ENCODE measurements around the gene STK32C. TPM values are rescaled to one million over a fixed set of nuclear protein-coding genes. Genes with fewer than 3 reads are reported as not detected.

STK32C gene
- total RNA-seq, 1 experiment from 2014 or later: 13.5 TPM

GRCh38 chr10:132213917-132214316, 93.8 kb downstream of the STK32C start:
- no peak overlapping the region for H3K4me3 Mint-ChIP-seq (ENCODE audit: low read depth, unreplicated experiment)
- no TSS peak for BruUV-seq (replicated peaks)
- H3K4me1 Mint-ChIP-seq (ENCODE audit: low read depth, unreplicated experiment): no peaks in the 10 kb centered on the region
- H3K36me3 Mint-ChIP-seq (ENCODE audit: insufficient read depth, unreplicated experiment): no peaks in the 10 kb centered on the region
- no peak overlapping the region for H3K27ac Mint-ChIP-seq (ENCODE audit: unreplicated experiment)
- DNase-seq: no peak
- TF ChIP-seq CTCF (IDR thresholded peaks at IDR 0.05; ENCODE audit: unreplicated experiment): no peak
- CTCF ChIA-PET: no interaction called here
- intact Hi-C loops (cut with micrococcal nuclease; ENCODE audit: unreplicated experiment): no loop called here
- no peaks in the 10 kb centered on the region for H3K27me3 Mint-ChIP-seq (ENCODE audit: unreplicated experiment)
- H3K9me3 Mint-ChIP-seq (ENCODE audit: low read depth, unreplicated experiment): peaks cover 8% of the 10 kb centered on the region

DNA sequence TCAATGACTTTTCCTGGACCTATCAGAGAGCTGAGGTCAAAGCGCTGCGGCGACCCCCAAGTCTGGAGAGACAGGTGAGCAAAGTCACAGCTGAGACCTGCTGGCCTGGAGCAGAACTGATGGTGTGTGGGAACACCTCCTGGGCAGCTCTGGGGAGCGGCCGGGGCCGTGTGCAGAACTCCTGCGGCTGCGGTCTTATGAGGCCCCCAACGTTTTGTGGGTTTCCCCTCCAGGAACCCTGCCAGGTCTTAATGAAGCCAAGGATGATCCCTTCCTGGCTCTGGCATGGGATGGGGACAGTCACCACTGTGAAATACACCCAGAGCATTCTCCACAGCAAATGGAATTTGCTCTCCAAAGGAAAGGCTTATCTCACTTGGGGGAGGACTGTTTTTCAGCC, 94.9 kb downstream of the STK32C start:
- Mint-ChIP-seq H3K4me3 (ENCODE audit: low read depth, unreplicated experiment) (no peak overlapping the region), H3K27me3 (ENCODE audit: unreplicated experiment) (no peaks in the 10 kb centered on the region), H3K36me3 (ENCODE audit: insufficient read depth, unreplicated experiment) (no peaks in the 10 kb centered on the region), H3K27ac (ENCODE audit: unreplicated experiment) (no peak overlapping the region), H3K4me1 (ENCODE audit: low read depth, unreplicated experiment) (no peaks in the 10 kb centered on the region), H3K9me3 (ENCODE audit: low read depth, unreplicated experiment) (peaks cover 8% of the 10 kb centered on the region)
- CTCF ChIA-PET: no interaction called here
- intact Hi-C loops (cut with micrococcal nuclease; ENCODE audit: unreplicated experiment): no loop called here
- no peak for TF ChIP-seq CTCF (IDR thresholded peaks at IDR 0.05; ENCODE audit: unreplicated experiment)
- no peak for DNase-seq
- BruUV-seq (replicated peaks): no TSS peak

GRCh38 chr10:132211246-132211645, 96.5 kb downstream of the STK32C start:
- Mint-ChIP-seq H3K27ac (ENCODE audit: unreplicated experiment) (no peak overlapping the region), H3K4me1 (ENCODE audit: low read depth, unreplicated experiment) (no peaks in the 10 kb centered on the region), H3K27me3 (ENCODE audit: unreplicated experiment) (no peaks in the 10 kb centered on the region), H3K36me3 (ENCODE audit: insufficient read depth, unreplicated experiment) (no peaks in the 10 kb centered on the region), H3K9me3 (ENCODE audit: low read depth, unreplicated experiment) (peaks cover 8% of the 10 kb centered on the region), H3K4me3 (ENCODE audit: low read depth, unreplicated experiment) (no peak overlapping the region)
- CTCF ChIA-PET: no interaction called here
- no TSS peak for BruUV-seq (replicated peaks)
- intact Hi-C loops (cut with micrococcal nuclease; ENCODE audit: unreplicated experiment): no loop called here
- no peak for TF ChIP-seq CTCF (IDR thresholded peaks at IDR 0.05; ENCODE audit: unreplicated experiment)
- DNase-seq: no peak

DNA sequence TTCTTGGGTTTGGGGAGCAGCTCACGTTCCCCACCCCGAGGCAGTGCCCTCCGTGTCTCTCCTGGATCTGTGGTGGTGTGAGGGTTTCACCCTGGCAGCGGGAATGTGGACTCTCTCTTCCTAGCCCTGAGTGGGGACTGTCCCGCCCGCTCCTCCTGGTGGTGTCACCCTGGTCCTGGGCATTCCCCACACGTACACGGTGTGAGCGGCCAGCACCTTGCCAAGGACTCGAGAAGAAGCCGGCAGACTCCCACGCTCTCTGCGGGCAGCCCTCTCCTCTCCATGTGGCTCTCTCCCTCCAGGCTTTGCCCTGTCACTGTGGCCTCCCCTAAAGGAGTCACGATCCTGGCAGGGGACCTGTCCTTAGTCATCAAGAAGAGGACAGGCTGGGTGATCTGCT, 97.0 kb downstream of the STK32C start:
- CTCF ChIA-PET: no interaction called here

More for the DNA sequence above, 97.0 kb downstream of the STK32C start:
- no peaks in the 10 kb centered on the region for H3K36me3 Mint-ChIP-seq (ENCODE audit: insufficient read depth, unreplicated experiment)
- intact Hi-C loops (cut with micrococcal nuclease; ENCODE audit: unreplicated experiment): no loop called here
- no peak overlapping the region for H3K4me3 Mint-ChIP-seq (ENCODE audit: low read depth, unreplicated experiment)
- no peak for TF ChIP-seq CTCF (IDR thresholded peaks at IDR 0.05; ENCODE audit: unreplicated experiment)
- H3K27me3 Mint-ChIP-seq (ENCODE audit: unreplicated experiment): no peaks in the 10 kb centered on the region
- no peaks in the 10 kb centered on the region for H3K4me1 Mint-ChIP-seq (ENCODE audit: low read depth, unreplicated experiment)
- BruUV-seq (replicated peaks): no TSS peak
- DNase-seq: no peak
- H3K9me3 Mint-ChIP-seq (ENCODE audit: low read depth, unreplicated experiment): peaks cover 8% of the 10 kb centered on the region
- no peak overlapping the region for H3K27ac Mint-ChIP-seq (ENCODE audit: unreplicated experiment)
